Skin of body (tissue), 2 donors: Measurements from ENCODE around the gene EIF3B. TPM values are rescaled to one million over a fixed set of nuclear protein-coding genes. Genes with fewer than 3 reads are reported as not detected.
A peak's percentile ranks its signal among the peaks of the same experiment; 100 is the strongest.
"Not testable (repeated sequence)": the region's sequence is repeated elsewhere in the genome, so short reads cannot be mapped to it uniquely, and the experiment has no call there.

ENCODE experiments used
- DNase-seq: peaks from one replicate; lab custom pipeline; 2025; lab: John Stamatoyannopoulos, UW
- total RNA-seq: library from RNA; depleted of rRNA; stranded (reverse); fragments of >200 nt; gene quantifications from one replicate; pipeline ENCODE4 v1.2.3, GENCODE V29; 2014

Gene EIF3B
- total RNA-seq, 1 donor from 2014 or later: 108 TPM

- DNase-seq: not testable (repeated sequence)
These were observed 7.1 kb upstream of the EIF3B start for GRCh38 chr7:2347351-2348063.

GRCh38 chr7:2350055-2350454 is 4.6 kb upstream of the EIF3B start:
- DNase-seq: no peak

DNA sequence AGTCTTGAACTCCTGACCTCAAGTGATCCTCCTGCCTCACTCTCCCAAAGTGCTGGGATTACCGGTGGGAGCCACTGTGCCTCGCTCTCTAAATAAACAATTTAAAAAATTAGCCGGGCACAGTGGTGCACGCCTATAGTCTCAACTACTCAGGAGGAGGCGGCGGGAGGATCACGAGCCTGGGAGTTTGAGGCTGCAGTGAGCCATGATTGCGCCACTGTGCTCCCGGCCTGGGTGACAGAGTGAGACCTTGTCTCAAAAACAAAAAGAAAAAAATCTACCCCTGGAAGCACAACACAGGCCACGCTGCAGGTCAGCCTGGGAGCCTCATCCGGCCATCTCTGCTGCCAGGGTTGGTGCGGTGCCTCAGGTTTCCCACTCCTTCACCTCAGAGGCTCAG is 3.8 kb upstream of the EIF3B start:
- DNase-seq: no peak

- no peak for DNase-seq
These were observed 1.3 kb upstream of the EIF3B start for GRCh38 chr7:2353113-2353935.

GRCh38 chr7:2353936-2354185 is 766 bp upstream of the EIF3B start:
- DNase-seq: peak; percentile 96

GRCh38 chr7:2354939-2355704 is 495 bp downstream of the EIF3B start:
- no peak for DNase-seq

- no peak for DNase-seq
These were observed 1.0 kb downstream of the EIF3B start for GRCh38 chr7:2355705-2356008.

DNA sequence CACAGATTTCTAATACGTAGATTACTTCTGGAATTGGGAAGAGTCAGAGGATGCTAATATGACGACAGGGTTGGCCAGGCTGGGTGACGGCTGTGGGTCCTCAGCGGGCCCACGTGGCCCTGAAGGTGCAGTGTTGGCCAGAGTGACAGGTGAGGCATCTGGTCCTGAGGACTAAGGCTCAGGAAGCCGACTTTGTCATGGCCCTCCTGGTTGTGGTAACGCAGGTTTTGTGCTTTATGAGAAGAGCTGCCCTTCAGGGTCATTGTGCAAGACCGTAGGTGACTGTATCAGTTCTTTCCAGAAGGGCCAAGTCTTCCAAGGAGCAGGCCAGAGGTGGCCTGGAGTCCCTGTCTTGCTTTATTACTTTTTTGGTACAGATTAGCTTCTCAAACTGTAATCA is 2.5 kb downstream of the EIF3B start:
- DNase-seq: no peak

- DNase-seq: no peak
These were observed 2.9 kb downstream of the EIF3B start for GRCh38 chr7:2357571-2357970.

DNA sequence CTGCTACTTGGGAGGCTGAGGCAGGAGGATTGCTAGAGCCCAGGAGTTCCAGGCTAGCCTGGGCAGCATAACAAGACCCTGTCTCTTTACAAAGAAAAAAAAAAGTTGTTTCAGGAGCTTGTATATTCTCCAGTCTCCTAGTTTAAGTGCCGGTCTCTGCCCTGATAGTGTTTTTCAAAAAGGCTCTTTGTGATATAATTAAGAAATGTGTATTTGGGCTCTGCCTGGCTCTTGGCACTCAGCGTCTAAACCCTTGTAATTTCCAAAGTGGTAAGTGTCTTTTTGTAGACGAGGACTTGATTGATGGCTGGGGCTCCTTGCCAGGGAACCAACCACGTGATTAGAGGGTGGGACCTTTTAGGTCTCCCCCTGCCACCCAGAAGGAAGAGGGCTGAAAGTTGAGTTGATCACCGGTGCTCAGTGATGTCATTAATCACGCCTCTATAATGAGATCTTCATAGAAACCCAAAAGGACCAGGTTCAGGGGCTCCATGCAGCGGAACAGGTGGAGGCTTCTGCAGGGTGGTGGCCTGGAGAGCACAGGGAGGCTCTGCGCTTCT is 4.4 kb downstream of the EIF3B start:
- DNase-seq: no peak

GRCh38 chr7:2359610-2360009 is 5.0 kb downstream of the EIF3B start:
- DNase-seq: no peak

DNA sequence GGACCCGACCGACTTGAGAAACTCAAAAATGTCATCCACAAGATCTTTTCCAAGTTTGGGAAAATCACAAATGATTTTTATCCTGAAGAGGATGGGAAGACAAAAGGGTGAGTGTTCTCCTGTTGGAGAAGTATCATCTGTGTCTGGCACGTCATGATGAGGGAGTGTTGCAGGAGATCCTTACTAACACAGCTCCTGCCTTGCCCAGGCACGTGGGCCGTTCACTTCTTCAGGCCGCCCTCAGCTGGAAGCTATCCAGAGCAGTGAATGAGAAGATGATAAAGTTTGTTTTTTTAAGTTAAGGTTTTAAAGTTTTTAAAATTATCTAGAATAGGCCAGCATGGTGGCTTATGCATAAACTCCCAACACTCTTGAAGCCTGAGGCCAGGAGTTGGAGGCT is 6.2 kb downstream of the EIF3B start:
- no peak for DNase-seq

GRCh38 chr7:2362385-2363088 is 7.9 kb downstream of the EIF3B start:
- no peak for DNase-seq

GRCh38 chr7:2369139-2369538 is 14.5 kb downstream of the EIF3B start:
- no peak for DNase-seq

GRCh38 chr7:2371329-2371728 is 16.7 kb downstream of the EIF3B start:
- no peak for DNase-seq

GRCh38 chr7:2372724-2373123 is 18.1 kb downstream of the EIF3B start:
- DNase-seq: no peak

DNA sequence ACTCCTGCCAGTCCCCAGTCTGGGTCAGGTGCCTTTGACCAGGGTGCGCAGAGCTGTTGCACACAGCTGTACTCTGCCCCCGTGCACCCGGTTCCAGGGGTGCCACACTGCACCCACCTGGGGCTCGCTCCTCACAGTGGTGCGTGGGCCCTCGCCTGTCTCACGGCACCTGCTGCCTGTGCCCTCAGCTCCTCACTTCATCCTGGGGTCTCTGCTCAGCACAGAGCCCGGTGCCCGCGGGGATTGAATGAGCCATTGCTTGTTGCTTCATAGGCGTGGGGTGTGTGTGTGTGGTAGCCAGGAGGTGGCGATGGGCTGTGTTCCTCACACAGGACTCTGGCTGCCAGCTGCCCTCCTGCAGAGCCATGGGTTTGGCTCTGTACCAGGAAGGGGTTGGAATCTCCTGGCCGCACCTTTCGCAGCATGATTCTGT is 18.5 kb downstream of the EIF3B start:
- no peak for DNase-seq

- no peak for DNase-seq
These were observed 19.0 kb downstream of the EIF3B start for GRCh38 chr7:2373646-2374045.

DNA sequence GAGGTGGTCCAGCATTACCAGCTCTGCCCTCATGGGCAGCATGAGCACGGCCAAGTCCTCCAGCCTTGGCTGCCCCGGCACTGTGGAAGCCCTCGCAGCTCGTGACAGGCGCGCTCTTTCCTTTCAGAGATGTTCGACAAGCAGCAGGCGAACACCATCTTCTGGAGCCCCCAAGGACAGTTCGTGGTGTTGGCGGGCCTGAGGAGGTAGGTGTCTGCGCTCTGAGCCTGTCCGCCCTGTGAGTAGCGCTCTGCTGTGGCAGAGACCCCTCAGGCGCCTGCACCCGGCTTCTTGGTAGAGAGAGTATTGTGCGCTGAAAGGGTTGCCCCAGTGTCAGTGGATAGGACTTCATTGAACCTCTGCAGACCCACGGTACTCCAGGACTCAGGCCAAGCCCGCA is 19.8 kb downstream of the EIF3B start:
- no peak for DNase-seq

- DNase-seq: no peak
These were observed 20.5 kb downstream of the EIF3B start for GRCh38 chr7:2374830-2375728.
